Measurements from ENCODE around the gene TXNIP.
A peak's percentile ranks its signal among the peaks of the same experiment; 100 is the strongest.

TXNIP gene

GRCh38 chr1:146020058-146021049, 24.0 kb upstream of the TXNIP start:
- Mint-ChIP-seq H3K27ac (no peak overlapping the region), H3K9me3 (no peaks in the 10 kb centered on the region), H3K4me1 (ENCODE audit: low read depth) (peaks cover 4% of the 10 kb centered on the region), H3K4me3 (no peak overlapping the region), H3K36me3 (ENCODE audit: low read depth) (no peaks in the 10 kb centered on the region), H3K27me3 (peaks cover 61% of the 10 kb centered on the region)

- no peaks in the 10 kb centered on the region for H3K36me3 Mint-ChIP-seq (ENCODE audit: low read depth)
- H3K4me1 Mint-ChIP-seq (ENCODE audit: low read depth), result peaks cover 4% of the 10 kb centered on the region
- H3K27me3 Mint-ChIP-seq, result peaks cover 57% of the 10 kb centered on the region
- H3K9me3 Mint-ChIP-seq, result no peaks in the 10 kb centered on the region
- H3K4me3 Mint-ChIP-seq, result peak overlapping the region; percentile 24
- no peak overlapping the region for H3K27ac Mint-ChIP-seq
Measured at GRCh38 chr1:146019231-146020057, 23.1 kb upstream of the TXNIP start.

GRCh38 chr1:146016891-146017290, 20.5 kb upstream of the TXNIP start:
- no peaks in the 10 kb centered on the region for H3K36me3 Mint-ChIP-seq (ENCODE audit: low read depth)
- no peak overlapping the region for H3K27ac Mint-ChIP-seq
- peaks cover 15% of the 10 kb centered on the region for H3K4me1 Mint-ChIP-seq (ENCODE audit: low read depth)
- H3K4me3 Mint-ChIP-seq, result no peak overlapping the region
- H3K9me3 Mint-ChIP-seq, result no peaks in the 10 kb centered on the region
- H3K27me3 Mint-ChIP-seq, result peaks cover 48% of the 10 kb centered on the region

GRCh38 chr1:146013559-146013922, 17.2 kb upstream of the TXNIP start:
- H3K4me1 Mint-ChIP-seq (ENCODE audit: low read depth), result peaks cover 11% of the 10 kb centered on the region

GRCh38 chr1:146012703-146013558, 16.6 kb upstream of the TXNIP start:
- Mint-ChIP-seq H3K4me3 (no peak overlapping the region), H3K36me3 (ENCODE audit: low read depth) (no peaks in the 10 kb centered on the region), H3K9me3 (no peaks in the 10 kb centered on the region)

More at GRCh38 chr1:146013559-146013922, 17.2 kb upstream of the TXNIP start:
- Mint-ChIP-seq H3K27ac (no peak overlapping the region), H3K36me3 (ENCODE audit: low read depth) (no peaks in the 10 kb centered on the region), H3K9me3 (no peaks in the 10 kb centered on the region), H3K27me3 (peaks cover 23% of the 10 kb centered on the region), H3K4me3 (no peak overlapping the region)

GRCh38 chr1:146010126-146010738, 13.9 kb upstream of the TXNIP start:
- H3K27ac Mint-ChIP-seq, result no peak overlapping the region
- no peak overlapping the region for H3K4me3 Mint-ChIP-seq
- peaks cover 37% of the 10 kb centered on the region for H3K4me1 Mint-ChIP-seq (ENCODE audit: low read depth)
- no peaks in the 10 kb centered on the region for H3K9me3 Mint-ChIP-seq
- peaks cover 4% of the 10 kb centered on the region for H3K27me3 Mint-ChIP-seq
- H3K36me3 Mint-ChIP-seq (ENCODE audit: low read depth), result no peaks in the 10 kb centered on the region

More at GRCh38 chr1:146012703-146013558, 16.6 kb upstream of the TXNIP start:
- peak overlapping the region; percentile 1 for H3K27ac Mint-ChIP-seq
- peaks cover 11% of the 10 kb centered on the region for H3K4me1 Mint-ChIP-seq (ENCODE audit: low read depth)
- peaks cover 18% of the 10 kb centered on the region for H3K27me3 Mint-ChIP-seq

- Mint-ChIP-seq H3K36me3 (ENCODE audit: low read depth) (no peaks in the 10 kb centered on the region), H3K27me3 (no peaks in the 10 kb centered on the region), H3K9me3 (no peaks in the 10 kb centered on the region), H3K4me1 (ENCODE audit: low read depth) (peaks cover 44% of the 10 kb centered on the region), H3K27ac (peak overlapping the region; percentile 56), H3K4me3 (no peak overlapping the region)
Measured at GRCh38 chr1:146007489-146008133, 11.2 kb upstream of the TXNIP start.

GRCh38 chr1:146001709-146002108, 5.3 kb upstream of the TXNIP start:
- Mint-ChIP-seq H3K9me3 (no peaks in the 10 kb centered on the region), H3K36me3 (ENCODE audit: low read depth) (no peaks in the 10 kb centered on the region), H3K27ac (peak overlapping the region; percentile 62), H3K4me1 (ENCODE audit: low read depth) (peaks cover 80% of the 10 kb centered on the region), H3K27me3 (no peaks in the 10 kb centered on the region), H3K4me3 (no peak overlapping the region)

GRCh38 chr1:145999321-146000024, 3.1 kb upstream of the TXNIP start:
- peaks cover 61% of the 10 kb centered on the region for H3K4me1 Mint-ChIP-seq (ENCODE audit: low read depth)
- peak overlapping the region; percentile 91 for H3K4me3 Mint-ChIP-seq
- H3K9me3 Mint-ChIP-seq, result no peaks in the 10 kb centered on the region
- peak overlapping the region; percentile 89 for H3K27ac Mint-ChIP-seq
- peaks cover 19% of the 10 kb centered on the region for H3K36me3 Mint-ChIP-seq (ENCODE audit: low read depth)
- H3K27me3 Mint-ChIP-seq, result no peaks in the 10 kb centered on the region

GRCh38 chr1:145997718-145998023, 1.3 kb upstream of the TXNIP start:
- peak overlapping the region; percentile 89 for H3K27ac Mint-ChIP-seq
- H3K27me3 Mint-ChIP-seq, result no peaks in the 10 kb centered on the region
- peaks cover 37% of the 10 kb centered on the region for H3K36me3 Mint-ChIP-seq (ENCODE audit: low read depth)
- peak overlapping the region; percentile 91 for H3K4me3 Mint-ChIP-seq
- no peaks in the 10 kb centered on the region for H3K9me3 Mint-ChIP-seq
- peaks cover 70% of the 10 kb centered on the region for H3K4me1 Mint-ChIP-seq (ENCODE audit: low read depth)

GRCh38 chr1:145997016-145997717, 788 bp upstream of the TXNIP start:
- no peaks in the 10 kb centered on the region for H3K27me3 Mint-ChIP-seq
- peak overlapping the region; percentile 89 for H3K27ac Mint-ChIP-seq
- H3K4me3 Mint-ChIP-seq, result peak overlapping the region; percentile 91
- H3K9me3 Mint-ChIP-seq, result no peaks in the 10 kb centered on the region
- peaks cover 40% of the 10 kb centered on the region for H3K36me3 Mint-ChIP-seq (ENCODE audit: low read depth)
- peaks cover 74% of the 10 kb centered on the region for H3K4me1 Mint-ChIP-seq (ENCODE audit: low read depth)

- Mint-ChIP-seq H3K4me1 (ENCODE audit: low read depth) (peaks cover 73% of the 10 kb centered on the region), H3K27me3 (no peaks in the 10 kb centered on the region), H3K4me3 (peak overlapping the region; percentile 91), H3K36me3 (ENCODE audit: low read depth) (peaks cover 44% of the 10 kb centered on the region), H3K27ac (peak overlapping the region; percentile 89), H3K9me3 (no peaks in the 10 kb centered on the region)
Measured at GRCh38 chr1:145995964-145996432, 381 bp downstream of the TXNIP start.

All from stimulated activated naive CD8-positive, alpha-beta T cell treated with anti-CD3 and anti-CD28 coated beads, Interleukin-15, Interleukin-2, amounts not matched to agents 100 ng/mL and 50 ng/mL, for 24 hours (primary cell).